Neural progenitor cell (in vitro differentiated cells): ENCODE results near the gene PPM1K. TPM values are rescaled to one million over a fixed set of nuclear protein-coding genes. Genes with fewer than 3 reads are reported as not detected.

Experiments
- DNase-seq: peaks from one replicate; pipeline ENCODE4 v3.0.0-alpha.2; 2016; ENCODE audit warnings: low spot score
- H2AFZ ChIP-seq: fragments of 200-600 bp; sonication (generic); replicated peaks from 2 replicates; pipeline ENCODE4 v1.6.1; 2016; ENCODE audit warnings: antibody characterized with exemption
- H3F3A ChIP-seq: fragments of 200-600 bp; sonication (generic); 2 replicates; pipeline ENCODE4 v1.6.1; 2016; ENCODE audit warnings: antibody characterized with exemption, low read depth
- H3K27ac ChIP-seq: fragments of 200-600 bp; sonication (generic); 2 replicates; pipeline ENCODE4 v1.5.1; 2016; ENCODE audit warnings: mild to moderate bottlenecking
- H3K27me3 ChIP-seq: fragments of 200-600 bp; sonication (generic); 2 replicates; pipeline ENCODE4 v1.6.1; 2016; ENCODE audit warnings: mild to moderate bottlenecking, moderate library complexity
- H3K36me3 ChIP-seq: fragments of 200-600 bp; sonication (generic); 2 replicates; pipeline ENCODE4 v1.5.1; 2016
- H3K4me1 ChIP-seq: fragments of 200-600 bp; sonication (generic); 2 replicates; pipeline ENCODE4 v1.6.1; 2016; ENCODE audit warnings: mixed run types
- H3K4me2 ChIP-seq: fragments of 200-600 bp; sonication (generic); 2 replicates; pipeline ENCODE4 v1.6.1; 2016
- H3K4me3 ChIP-seq: fragments of 200-600 bp; sonication (generic); 2 replicates; pipeline ENCODE4 v1.5.1; 2016
- H3K79me2 ChIP-seq: fragments of 200-600 bp; sonication (generic); 2 replicates; pipeline ENCODE4 v1.6.1; 2016; ENCODE audit warnings: low read depth
- H3K9ac ChIP-seq: fragments of 200-600 bp; sonication (generic); 2 replicates; pipeline ENCODE4 v1.6.1; 2016
- H3K9me3 ChIP-seq: fragments of 200-600 bp; sonication (generic); 2 replicates; pipeline ENCODE4 v1.5.1; 2016; ENCODE audit warnings: low read depth
- H4K20me1 ChIP-seq: fragments of 200-600 bp; sonication (generic); 2 replicates; pipeline ENCODE4 v1.6.1; 2016; ENCODE audit warnings: low read depth
- H3K27ac Mint-ChIP-seq: 3 replicates; pipeline ENCODE4 v1.8.0; 2021; ENCODE audit warnings: mixed read lengths
- H3K27me3 Mint-ChIP-seq: 2 replicates; pipeline ENCODE4 v1.8.0; 2022; ENCODE audit warnings: low read depth, mild to moderate bottlenecking, inconsistent platforms, moderate library complexity, mixed read lengths; ENCODE audit not compliant: insufficient read depth
- H3K36me3 Mint-ChIP-seq: 3 replicates; pipeline ENCODE4 v1.8.0; 2021; ENCODE audit warnings: mixed read lengths
- H3K4me1 Mint-ChIP-seq: 3 replicates; pipeline ENCODE4 v1.8.0; 2021; ENCODE audit warnings: mixed read lengths
- H3K4me3 Mint-ChIP-seq: 3 replicates; pipeline ENCODE4 v1.8.0; 2021; ENCODE audit warnings: mild to moderate bottlenecking, moderate library complexity, mixed read lengths
- H3K9me3 Mint-ChIP-seq: 3 replicates; pipeline ENCODE4 v1.8.0; 2020; ENCODE audit warnings: mixed read lengths
- EZH2 ChIP-seq: fragments of 200-600 bp; sonication (generic); IDR thresholded peaks from 2 replicates; pipeline ENCODE4 v1.6.1; 2017; ENCODE audit warnings: antibody characterized with exemption, mild to moderate bottlenecking, moderate library complexity
- EZH2phosphoT487 ChIP-seq: fragments of 200-600 bp; sonication (generic); IDR thresholded peaks from 2 replicates; pipeline ENCODE4 v1.6.1; 2017; ENCODE audit warnings: antibody characterized with exemption
- total RNA-seq: library from RNA; depleted of rRNA; stranded (reverse); fragments of >200 nt; gene quantifications from 2 replicates; pipeline ENCODE4 v1.2.3, GENCODE V29; 2015; ENCODE audit warnings: low replicate concordance
- TF ChIP-seq, protein P1 (sequence below): fragments of 200-600 bp; sonication (generic); IDR thresholded peaks from 2 replicates; pipeline ENCODE4 v1.5.1; 2017; ENCODE audit warnings: antibody characterized with exemption, mild to moderate bottlenecking

The PPM1K gene
- total RNA-seq, 1 donor from 2014 or later = 7.3 TPM

DNA sequence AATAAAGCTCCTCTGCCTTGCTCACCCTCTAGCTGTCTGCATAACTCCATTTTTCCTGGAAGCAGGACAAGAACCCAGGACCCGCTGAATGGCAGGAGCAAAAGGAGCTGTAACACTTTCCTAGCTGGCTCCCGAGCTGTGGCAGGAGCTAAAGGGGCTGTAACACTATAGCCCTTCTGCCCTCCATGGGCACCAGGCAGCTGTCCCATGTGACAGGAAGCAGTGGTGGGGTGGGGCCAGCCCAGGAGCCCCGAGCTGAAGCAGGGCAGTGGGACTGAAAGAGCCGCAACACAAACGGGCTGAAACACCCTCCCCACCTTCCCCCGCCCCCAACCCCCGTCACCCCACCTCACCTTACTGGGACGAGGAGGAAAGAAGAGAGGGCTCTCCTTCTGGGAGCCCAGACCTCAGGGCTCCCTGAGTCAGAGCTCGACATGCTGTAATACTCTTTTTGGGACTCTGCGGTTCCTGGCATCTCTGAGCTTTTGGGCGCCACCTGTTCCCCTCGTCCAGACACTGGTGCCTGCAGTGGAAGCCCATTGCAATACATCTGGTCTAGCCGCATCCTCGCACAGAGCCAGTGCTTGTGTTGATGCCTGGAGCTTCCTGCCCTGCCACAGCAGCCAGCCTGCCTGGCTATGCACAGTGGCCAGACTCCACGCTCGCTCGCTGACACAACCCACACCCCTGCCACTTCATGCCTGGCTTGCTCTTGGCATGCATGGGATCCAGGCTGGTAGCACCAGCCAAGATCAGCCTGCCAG, 39.4 kb downstream of the PPM1K start:
- Mint-ChIP-seq H3K27ac (no peak overlapping the region), H3K4me1 (no peaks in the 10 kb centered on the region), H3K27me3 (peaks cover 3% of the 10 kb centered on the region), H3K36me3 (no peaks in the 10 kb centered on the region), H3K4me3 (no peak overlapping the region), H3K9me3 (no peaks in the 10 kb centered on the region)
- no peak overlapping the region for H3K9ac ChIP-seq
- H3K9me3 ChIP-seq = no peaks in the 10 kb centered on the region
- H3K4me2 ChIP-seq = no peak overlapping the region
- H3K4me1 ChIP-seq = no peaks in the 10 kb centered on the region
- no peaks in the 10 kb centered on the region for H3F3A ChIP-seq
- H3K36me3 ChIP-seq = no peaks in the 10 kb centered on the region
- peak overlapping the region; percentile 79 for H2AFZ ChIP-seq
- H3K79me2 ChIP-seq = no peaks in the 10 kb centered on the region
- no peak overlapping the region for H3K27ac ChIP-seq
- H4K20me1 ChIP-seq = no peaks in the 10 kb centered on the region
- TF ChIP-seq EZH2phosphoT487 (no peak), EZH2 (no peak)
- TF ChIP-seq, protein P1, sequence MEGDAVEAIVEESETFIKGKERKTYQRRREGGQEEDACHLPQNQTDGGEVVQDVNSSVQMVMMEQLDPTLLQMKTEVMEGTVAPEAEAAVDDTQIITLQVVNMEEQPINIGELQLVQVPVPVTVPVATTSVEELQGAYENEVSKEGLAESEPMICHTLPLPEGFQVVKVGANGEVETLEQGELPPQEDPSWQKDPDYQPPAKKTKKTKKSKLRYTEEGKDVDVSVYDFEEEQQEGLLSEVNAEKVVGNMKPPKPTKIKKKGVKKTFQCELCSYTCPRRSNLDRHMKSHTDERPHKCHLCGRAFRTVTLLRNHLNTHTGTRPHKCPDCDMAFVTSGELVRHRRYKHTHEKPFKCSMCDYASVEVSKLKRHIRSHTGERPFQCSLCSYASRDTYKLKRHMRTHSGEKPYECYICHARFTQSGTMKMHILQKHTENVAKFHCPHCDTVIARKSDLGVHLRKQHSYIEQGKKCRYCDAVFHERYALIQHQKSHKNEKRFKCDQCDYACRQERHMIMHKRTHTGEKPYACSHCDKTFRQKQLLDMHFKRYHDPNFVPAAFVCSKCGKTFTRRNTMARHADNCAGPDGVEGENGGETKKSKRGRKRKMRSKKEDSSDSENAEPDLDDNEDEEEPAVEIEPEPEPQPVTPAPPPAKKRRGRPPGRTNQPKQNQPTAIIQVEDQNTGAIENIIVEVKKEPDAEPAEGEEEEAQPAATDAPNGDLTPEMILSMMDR = no peak
- H3K27me3 ChIP-seq = no peaks in the 10 kb centered on the region
- DNase-seq = no peak
- H3K4me3 ChIP-seq = no peak overlapping the region

GRCh38 chr4:88244056-88244455, 40.3 kb downstream of the PPM1K start:
- Mint-ChIP-seq H3K4me1 (no peaks in the 10 kb centered on the region), H3K9me3 (no peaks in the 10 kb centered on the region), H3K27ac (no peak overlapping the region), H3K27me3 (peaks cover 3% of the 10 kb centered on the region), H3K36me3 (no peaks in the 10 kb centered on the region), H3K4me3 (no peak overlapping the region)
- Histone ChIP-seq H3K27ac (no peak overlapping the region), H4K20me1 (no peaks in the 10 kb centered on the region), H2AFZ (no peak overlapping the region), H3K4me3 (no peak overlapping the region), H3K27me3 (no peaks in the 10 kb centered on the region), H3K9me3 (no peaks in the 10 kb centered on the region), H3F3A (no peaks in the 10 kb centered on the region), H3K36me3 (no peaks in the 10 kb centered on the region), H3K4me2 (no peak overlapping the region), H3K9ac (no peak overlapping the region), H3K79me2 (no peaks in the 10 kb centered on the region), H3K4me1 (no peaks in the 10 kb centered on the region)
- TF ChIP-seq, protein P1 = no peak
- no peak for TF ChIP-seq EZH2phosphoT487
- TF ChIP-seq EZH2 = no peak
- no peak for DNase-seq

DNA sequence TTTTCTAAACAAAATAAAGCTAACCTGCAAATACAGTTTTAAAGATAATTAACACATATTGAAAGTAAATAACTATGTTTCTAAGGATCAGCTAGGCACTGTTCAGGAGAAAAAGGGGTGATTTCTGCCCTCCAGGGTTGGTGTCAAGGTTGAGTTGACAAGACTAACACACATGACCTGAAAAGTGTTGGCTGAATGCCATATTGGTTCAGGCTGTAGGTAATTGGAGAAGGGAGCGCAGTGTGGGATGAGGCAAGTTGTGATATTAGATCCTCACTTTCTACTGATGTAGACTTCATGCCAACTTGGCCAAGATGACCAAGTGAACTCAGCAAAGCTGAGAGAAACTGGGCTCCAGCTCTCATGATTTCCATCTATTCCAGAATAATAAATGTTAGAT, 42.2 kb downstream of the PPM1K start:
- Mint-ChIP-seq H3K36me3 (no peaks in the 10 kb centered on the region), H3K27ac (no peak overlapping the region), H3K4me3 (no peak overlapping the region), H3K27me3 (peaks cover 3% of the 10 kb centered on the region), H3K9me3 (no peaks in the 10 kb centered on the region), H3K4me1 (no peaks in the 10 kb centered on the region)
- Histone ChIP-seq H3K4me1 (no peaks in the 10 kb centered on the region), H3K27me3 (no peaks in the 10 kb centered on the region), H3F3A (no peaks in the 10 kb centered on the region), H3K9ac (no peak overlapping the region), H2AFZ (no peak overlapping the region), H4K20me1 (no peaks in the 10 kb centered on the region), H3K4me3 (no peak overlapping the region), H3K79me2 (no peaks in the 10 kb centered on the region), H3K4me2 (no peak overlapping the region), H3K36me3 (no peaks in the 10 kb centered on the region), H3K27ac (no peak overlapping the region), H3K9me3 (no peaks in the 10 kb centered on the region)
- DNase-seq = no peak
- no peak for TF ChIP-seq EZH2
- TF ChIP-seq, protein P1 = no peak
- no peak for TF ChIP-seq EZH2phosphoT487
